22Rv1 (cell line): ENCODE data around the gene TLX2.

ENCODE experiments used
- H3K27ac ChIP-seq: fragments of 450-650 bp; 2 replicates; pipeline ENCODE4 v1.5.1; 2017
- ZFX ChIP-seq: fragments of 450-650 bp; IDR thresholded peaks from 2 replicates; pipeline ENCODE4 v1.6.1; 2017; ENCODE audit warnings: antibody characterized with exemption, borderline replicate concordance
- TF ChIP-seq, protein P1 (sequence below): fragments of 450-650 bp; IDR thresholded peaks from 2 replicates; pipeline ENCODE4 v1.5.1; 2017; ENCODE audit warnings: mild to moderate bottlenecking

The TLX2 gene

GRCh38 chr2:74534411-74534810 is 20.2 kb downstream of the TLX2 start:
- TF ChIP-seq ZFX = no peak
- TF ChIP-seq, protein P1, sequence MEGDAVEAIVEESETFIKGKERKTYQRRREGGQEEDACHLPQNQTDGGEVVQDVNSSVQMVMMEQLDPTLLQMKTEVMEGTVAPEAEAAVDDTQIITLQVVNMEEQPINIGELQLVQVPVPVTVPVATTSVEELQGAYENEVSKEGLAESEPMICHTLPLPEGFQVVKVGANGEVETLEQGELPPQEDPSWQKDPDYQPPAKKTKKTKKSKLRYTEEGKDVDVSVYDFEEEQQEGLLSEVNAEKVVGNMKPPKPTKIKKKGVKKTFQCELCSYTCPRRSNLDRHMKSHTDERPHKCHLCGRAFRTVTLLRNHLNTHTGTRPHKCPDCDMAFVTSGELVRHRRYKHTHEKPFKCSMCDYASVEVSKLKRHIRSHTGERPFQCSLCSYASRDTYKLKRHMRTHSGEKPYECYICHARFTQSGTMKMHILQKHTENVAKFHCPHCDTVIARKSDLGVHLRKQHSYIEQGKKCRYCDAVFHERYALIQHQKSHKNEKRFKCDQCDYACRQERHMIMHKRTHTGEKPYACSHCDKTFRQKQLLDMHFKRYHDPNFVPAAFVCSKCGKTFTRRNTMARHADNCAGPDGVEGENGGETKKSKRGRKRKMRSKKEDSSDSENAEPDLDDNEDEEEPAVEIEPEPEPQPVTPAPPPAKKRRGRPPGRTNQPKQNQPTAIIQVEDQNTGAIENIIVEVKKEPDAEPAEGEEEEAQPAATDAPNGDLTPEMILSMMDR = no peak
- no peak overlapping the region for H3K27ac ChIP-seq

- TF ChIP-seq, protein P1 = no peak
- no peak for TF ChIP-seq ZFX
- H3K27ac ChIP-seq = no peak overlapping the region
Observed at GRCh38 chr2:74535440-74535965, 21.3 kb downstream of the TLX2 start.

DNA sequence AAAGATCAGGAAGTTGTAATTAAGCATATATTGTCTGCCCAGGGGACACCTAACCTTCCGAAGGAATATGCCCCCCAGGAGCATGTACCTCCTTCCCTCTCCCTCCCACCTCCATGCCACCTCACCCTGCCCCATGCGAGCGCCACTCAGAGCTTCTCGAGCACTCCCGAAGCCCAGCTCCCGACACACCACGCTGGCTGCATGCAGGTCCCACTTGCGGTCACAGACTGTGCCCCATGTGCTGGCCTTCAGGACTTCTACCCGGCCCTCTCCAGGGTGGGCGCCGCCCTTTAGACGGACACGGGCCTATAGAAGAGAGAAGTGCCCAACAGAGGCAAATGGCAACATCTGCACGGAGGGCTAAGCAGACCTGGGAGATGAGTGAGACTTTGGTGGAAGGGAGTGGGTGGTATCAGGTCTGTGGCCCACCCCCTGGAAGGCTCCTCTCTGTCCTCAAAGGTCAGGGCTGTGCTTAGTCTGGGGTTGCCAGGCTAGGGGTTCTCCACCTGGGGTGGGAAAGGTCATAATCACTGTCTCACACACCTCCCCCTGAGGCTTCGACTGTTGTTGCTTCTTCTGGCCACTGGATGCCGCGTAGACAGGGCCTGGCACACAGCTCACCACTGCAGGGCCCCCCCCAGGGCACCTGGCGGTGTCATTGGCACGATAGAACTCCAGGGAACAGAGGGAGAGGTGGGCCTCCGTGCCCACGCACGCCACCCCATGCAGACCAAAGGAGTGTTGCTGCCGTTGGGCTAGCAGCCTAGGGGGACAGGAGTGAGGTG is 22.1 kb downstream of the TLX2 start:
- TF ChIP-seq ZFX = no peak
- TF ChIP-seq, protein P1 = no peak

DNA sequence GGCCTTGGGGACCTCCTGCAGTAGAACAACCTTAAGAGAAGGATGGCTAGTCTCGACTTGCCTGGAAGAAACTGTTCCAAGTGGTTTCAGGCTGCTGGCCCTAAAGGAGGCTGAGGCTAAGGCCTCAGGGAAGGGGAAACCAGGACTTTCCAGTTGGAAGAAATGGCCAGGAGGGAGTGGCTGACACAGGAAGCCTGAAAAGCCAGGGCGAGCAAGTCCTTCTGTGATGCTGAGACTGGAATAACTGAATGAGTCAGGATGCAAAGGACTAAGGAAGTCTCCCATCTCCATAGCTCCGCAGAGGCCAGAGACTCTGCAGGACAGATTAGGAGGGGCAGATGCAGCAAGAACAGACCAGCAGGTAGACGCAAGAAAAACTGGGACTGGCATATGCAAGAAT is 22.9 kb downstream of the TLX2 start:
- TF ChIP-seq, protein P1 = no peak
- TF ChIP-seq ZFX = no peak
- no peak overlapping the region for H3K27ac ChIP-seq

More for the DNA sequence above, 22.1 kb downstream of the TLX2 start:
- no peak overlapping the region for H3K27ac ChIP-seq

DNA sequence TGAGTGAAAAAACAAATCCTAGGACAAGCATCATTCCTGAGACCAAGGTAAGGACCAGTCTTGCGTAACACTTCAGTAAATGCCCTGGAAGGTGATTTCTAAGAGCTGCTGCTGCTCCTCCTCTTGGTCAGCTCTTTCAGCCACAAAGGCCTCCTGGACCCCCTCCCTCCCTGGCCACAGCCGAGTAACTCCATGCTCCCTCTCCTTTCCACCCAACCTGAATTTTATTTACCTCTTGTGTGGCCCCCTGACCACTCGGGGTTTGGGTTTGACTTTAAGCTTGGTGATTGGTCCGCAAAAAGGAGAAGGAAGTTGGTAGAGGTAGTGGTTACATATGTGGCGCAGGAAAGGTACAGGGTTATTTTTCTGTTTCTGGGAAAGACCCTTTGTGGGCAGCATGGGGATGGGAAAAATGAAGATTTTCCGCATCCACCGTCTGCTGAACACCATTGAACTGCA is 24.7 kb downstream of the TLX2 start:
- no peak for TF ChIP-seq ZFX
- TF ChIP-seq, protein P1 = no peak
- H3K27ac ChIP-seq = no peak overlapping the region

GRCh38 chr2:74540291-74540690 is 26.0 kb downstream of the TLX2 start:
- no peak for TF ChIP-seq ZFX
- TF ChIP-seq, protein P1 = no peak
- H3K27ac ChIP-seq = no peak overlapping the region

DNA sequence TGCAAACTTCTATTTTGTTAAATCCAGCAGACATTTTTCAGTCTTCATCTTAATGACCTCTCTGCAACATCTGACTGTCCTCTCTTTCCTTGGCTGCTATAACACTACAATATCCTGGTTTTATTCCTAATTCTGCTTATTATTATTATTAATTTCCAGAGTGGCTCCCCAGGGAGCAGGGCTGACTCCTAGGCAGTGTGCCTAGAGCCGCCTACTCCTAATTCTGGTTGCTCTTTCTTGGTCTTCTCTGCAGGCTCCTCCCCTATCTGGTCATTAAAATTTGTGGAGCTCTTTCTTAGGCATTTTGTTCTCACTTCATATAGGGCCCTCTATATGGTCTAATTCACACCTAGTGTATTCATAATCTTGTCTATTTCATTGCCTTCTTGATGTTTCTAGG is 28.7 kb downstream of the TLX2 start:
- TF ChIP-seq, protein P1 = no peak
- TF ChIP-seq ZFX = no peak
- no peak overlapping the region for H3K27ac ChIP-seq
